ENCODE data around the gene ELOA.

DNA sequence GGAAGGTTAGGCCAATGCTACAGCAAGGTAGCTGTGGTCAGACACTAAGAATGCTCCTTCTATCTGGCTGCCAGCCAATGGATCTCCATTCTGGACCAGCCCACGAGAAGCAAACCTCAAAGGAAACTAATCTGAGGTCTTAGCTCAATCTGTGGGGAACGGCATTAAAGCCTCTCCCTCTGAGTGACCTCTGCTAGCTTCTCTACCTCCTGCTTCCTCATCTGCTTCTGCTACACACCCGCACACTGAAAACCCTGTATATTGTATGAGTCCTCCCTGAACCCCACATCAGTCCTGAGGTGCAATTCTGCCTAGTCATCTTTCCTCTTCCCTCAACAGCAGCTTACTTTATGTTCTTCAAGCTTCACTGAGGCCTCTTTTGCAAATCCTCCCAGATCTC, 64.2 kb downstream of the ELOA start:
- no peak for TF ChIP-seq EZH2phosphoT487 (conservative IDR thresholded peaks at IDR 0.05; ENCODE audit: low read length)
- TF ChIP-seq, protein P1, sequence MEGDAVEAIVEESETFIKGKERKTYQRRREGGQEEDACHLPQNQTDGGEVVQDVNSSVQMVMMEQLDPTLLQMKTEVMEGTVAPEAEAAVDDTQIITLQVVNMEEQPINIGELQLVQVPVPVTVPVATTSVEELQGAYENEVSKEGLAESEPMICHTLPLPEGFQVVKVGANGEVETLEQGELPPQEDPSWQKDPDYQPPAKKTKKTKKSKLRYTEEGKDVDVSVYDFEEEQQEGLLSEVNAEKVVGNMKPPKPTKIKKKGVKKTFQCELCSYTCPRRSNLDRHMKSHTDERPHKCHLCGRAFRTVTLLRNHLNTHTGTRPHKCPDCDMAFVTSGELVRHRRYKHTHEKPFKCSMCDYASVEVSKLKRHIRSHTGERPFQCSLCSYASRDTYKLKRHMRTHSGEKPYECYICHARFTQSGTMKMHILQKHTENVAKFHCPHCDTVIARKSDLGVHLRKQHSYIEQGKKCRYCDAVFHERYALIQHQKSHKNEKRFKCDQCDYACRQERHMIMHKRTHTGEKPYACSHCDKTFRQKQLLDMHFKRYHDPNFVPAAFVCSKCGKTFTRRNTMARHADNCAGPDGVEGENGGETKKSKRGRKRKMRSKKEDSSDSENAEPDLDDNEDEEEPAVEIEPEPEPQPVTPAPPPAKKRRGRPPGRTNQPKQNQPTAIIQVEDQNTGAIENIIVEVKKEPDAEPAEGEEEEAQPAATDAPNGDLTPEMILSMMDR (IDR thresholded peaks at IDR 0.05; ENCODE audit: insufficient read depth, low read length, poor library complexity, severe bottlenecking), result no peak
